Neural progenitor cell (in vitro differentiated cells): ENCODE results near the gene CARMIL1.

ENCODE experiments used
- EZH2phosphoT487 ChIP-seq: fragments of 200-600 bp; sonication (generic); IDR thresholded peaks from 2 replicates; pipeline ENCODE4 v1.6.1; 2017; ENCODE audit warnings: antibody characterized with exemption
- TF ChIP-seq, protein P1 (sequence below): fragments of 200-600 bp; sonication (generic); IDR thresholded peaks from 2 replicates; pipeline ENCODE4 v1.5.1; 2017; ENCODE audit warnings: antibody characterized with exemption, mild to moderate bottlenecking

DNA sequence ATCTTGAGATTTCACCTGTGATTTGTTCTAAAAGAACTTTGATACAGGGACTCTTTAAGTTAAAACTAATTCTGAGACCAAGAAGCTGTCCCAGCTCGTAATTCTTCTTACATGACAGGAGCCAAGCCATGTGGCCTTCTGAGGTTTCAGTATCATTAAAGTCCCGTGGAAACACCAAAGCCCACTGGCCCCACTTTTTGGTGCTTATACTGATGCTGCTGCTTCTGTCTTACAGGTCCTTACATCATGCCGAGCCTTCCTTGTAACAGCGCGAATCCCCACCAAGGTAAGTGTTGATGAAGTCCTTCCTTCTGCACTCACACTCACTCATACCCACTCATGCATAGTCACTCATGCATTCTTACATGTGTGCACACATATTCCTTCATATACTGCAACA lies 140.7 kb downstream of the CARMIL1 start:
- TF ChIP-seq, protein P1, sequence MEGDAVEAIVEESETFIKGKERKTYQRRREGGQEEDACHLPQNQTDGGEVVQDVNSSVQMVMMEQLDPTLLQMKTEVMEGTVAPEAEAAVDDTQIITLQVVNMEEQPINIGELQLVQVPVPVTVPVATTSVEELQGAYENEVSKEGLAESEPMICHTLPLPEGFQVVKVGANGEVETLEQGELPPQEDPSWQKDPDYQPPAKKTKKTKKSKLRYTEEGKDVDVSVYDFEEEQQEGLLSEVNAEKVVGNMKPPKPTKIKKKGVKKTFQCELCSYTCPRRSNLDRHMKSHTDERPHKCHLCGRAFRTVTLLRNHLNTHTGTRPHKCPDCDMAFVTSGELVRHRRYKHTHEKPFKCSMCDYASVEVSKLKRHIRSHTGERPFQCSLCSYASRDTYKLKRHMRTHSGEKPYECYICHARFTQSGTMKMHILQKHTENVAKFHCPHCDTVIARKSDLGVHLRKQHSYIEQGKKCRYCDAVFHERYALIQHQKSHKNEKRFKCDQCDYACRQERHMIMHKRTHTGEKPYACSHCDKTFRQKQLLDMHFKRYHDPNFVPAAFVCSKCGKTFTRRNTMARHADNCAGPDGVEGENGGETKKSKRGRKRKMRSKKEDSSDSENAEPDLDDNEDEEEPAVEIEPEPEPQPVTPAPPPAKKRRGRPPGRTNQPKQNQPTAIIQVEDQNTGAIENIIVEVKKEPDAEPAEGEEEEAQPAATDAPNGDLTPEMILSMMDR = no peak
- TF ChIP-seq EZH2phosphoT487 = no peak
